GM10847 (cell line): ENCODE results near the gene PSORS1C2.

Experiments used
- POLR2A ChIP-seq: IDR thresholded peaks from 2 replicates; pipeline ENCODE4 v1.6.1; 2011; ENCODE audit not compliant: insufficient read length; ENCODE audit errors: extremely low read depth

PSORS1C2 gene

DNA sequence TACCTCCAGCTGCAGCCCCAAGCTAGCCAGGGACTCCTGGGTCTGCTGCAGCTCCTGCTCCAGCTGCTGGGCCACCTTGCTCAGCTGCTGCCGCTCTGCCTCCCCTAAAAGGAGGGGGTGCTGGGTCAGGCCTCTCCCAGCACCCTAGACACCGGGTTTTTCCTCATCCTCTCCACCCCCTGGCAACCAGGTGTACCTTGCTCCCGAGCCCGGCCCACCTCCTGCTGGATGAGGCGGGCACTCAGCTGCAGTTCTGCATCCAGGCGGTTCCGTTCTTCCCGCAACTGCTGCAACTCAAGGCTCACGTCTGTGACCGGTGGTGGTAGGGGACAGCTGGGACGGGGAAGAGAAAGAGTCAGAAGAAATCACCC, 6.1 kb upstream of the PSORS1C2 start:
- no peak for TF ChIP-seq POLR2A

GRCh38 chr6:31144296-31144969, 5.6 kb upstream of the PSORS1C2 start:
- TF ChIP-seq POLR2A, result no peak

- TF ChIP-seq POLR2A, result no peak
Measured at GRCh38 chr6:31143148-31143547, 4.3 kb upstream of the PSORS1C2 start.

GRCh38 chr6:31142361-31142761, 3.5 kb upstream of the PSORS1C2 start:
- TF ChIP-seq POLR2A, result no peak

DNA sequence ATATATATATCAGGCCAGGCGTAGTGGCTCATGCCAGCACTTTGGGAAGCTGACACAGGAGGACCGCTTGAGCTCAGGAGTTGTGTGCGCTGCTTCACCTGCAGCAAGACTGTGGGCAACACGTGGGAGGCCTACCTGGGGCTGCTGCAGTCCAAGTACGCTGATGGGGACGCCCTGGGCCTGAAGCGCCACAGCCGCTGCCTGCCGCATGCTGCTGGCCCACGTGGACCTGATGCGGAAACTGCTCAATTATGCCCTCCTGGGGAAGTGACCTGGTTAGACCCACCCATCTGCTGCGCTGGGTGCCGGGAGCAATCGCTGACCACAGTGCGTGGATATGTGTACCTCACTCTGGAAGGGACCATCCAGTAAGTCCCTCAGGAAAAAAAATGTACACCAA, 1.8 kb upstream of the PSORS1C2 start:
- TF ChIP-seq POLR2A, result no peak

DNA sequence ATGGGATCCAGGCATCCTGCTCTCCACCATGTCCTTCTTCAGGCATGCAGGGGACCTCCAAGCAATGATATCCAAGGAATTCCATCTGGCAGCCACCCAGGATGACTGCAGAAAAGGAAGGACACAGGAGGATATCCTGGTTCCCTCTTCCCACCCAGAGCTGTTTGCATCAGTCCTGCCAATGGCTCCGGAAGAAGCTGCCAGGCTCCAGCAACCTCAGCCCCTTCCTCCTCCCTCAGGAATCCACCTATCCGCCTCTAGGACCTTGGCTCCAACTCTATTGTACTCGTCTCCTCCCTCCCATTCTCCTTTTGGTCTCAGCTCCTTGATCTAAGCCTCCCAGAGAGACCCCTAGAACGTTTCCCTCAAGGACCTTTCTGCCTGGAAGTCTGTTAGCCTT, 733 bp upstream of the PSORS1C2 start:
- no peak for TF ChIP-seq POLR2A

GRCh38 chr6:31135710-31136109, 3.2 kb downstream of the PSORS1C2 start:
- TF ChIP-seq POLR2A, result no peak

GRCh38 chr6:31132806-31133205, 6.1 kb downstream of the PSORS1C2 start:
- TF ChIP-seq POLR2A, result no peak

DNA sequence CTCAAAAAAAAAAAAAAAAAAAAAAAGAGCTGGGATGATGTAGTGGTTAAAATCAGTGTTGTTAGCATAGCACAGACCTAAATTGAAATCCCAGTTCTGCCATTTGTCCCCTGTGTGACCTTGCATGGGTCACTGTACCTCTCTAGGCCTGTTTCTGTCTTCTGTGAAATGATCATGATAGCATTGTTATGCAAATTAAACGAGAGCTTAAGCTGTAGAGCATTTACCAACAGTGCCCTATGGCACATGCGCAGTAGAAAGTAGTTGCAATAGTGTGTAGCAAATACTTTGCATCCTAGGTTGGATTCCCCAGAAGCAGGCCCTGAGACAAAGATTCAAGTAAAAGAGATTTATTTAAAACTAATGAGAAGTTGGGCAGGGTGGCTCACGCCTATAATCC, 7.3 kb downstream of the PSORS1C2 start:
- TF ChIP-seq POLR2A, result no peak

GRCh38 chr6:31130751-31131150, 8.1 kb downstream of the PSORS1C2 start:
- no peak for TF ChIP-seq POLR2A

- no peak for TF ChIP-seq POLR2A
Measured at GRCh38 chr6:31129130-31129529, 9.7 kb downstream of the PSORS1C2 start.

- TF ChIP-seq POLR2A, result no peak
Measured at GRCh38 chr6:31128093-31128676, 10.7 kb downstream of the PSORS1C2 start.

- no peak for TF ChIP-seq POLR2A
Measured at GRCh38 chr6:31126396-31127175, 12.3 kb downstream of the PSORS1C2 start.

DNA sequence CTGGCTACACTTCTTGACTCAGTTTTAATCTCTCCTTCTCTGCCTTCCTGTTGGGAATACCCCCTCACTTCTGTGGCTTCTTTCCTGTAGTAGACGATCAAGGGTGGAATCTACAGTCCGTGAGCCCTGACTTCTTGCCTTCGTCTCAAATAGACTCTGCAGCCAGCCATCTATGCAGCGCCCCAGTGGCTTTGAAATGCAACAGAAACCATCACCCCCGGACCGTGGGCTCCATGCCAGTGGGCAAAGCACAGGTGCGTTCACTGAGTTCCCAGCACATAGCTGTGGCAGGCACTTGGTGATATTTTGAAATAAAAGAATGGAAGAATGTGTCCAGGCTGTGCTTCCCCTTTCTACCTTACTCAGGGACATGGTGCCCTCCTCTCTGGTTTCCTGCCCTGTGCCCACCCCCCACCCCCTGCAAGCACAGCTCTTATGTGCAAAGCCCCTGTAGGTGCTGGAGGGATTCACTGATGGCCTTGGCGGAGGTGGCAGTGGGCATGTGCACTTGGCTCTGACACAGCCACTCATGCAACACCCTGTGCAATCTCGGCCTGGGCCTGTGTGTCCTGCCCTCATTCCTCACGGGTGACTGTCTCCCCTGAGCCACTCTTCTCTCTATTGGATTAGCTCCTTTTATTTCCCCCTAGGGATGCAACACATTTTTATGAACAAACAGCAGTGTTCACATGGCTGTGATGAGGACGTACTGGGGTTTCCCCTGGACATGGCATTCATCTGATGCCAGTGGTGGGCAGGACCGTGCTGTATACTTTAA, 13.1 kb downstream of the PSORS1C2 start:
- TF ChIP-seq POLR2A, result no peak

DNA sequence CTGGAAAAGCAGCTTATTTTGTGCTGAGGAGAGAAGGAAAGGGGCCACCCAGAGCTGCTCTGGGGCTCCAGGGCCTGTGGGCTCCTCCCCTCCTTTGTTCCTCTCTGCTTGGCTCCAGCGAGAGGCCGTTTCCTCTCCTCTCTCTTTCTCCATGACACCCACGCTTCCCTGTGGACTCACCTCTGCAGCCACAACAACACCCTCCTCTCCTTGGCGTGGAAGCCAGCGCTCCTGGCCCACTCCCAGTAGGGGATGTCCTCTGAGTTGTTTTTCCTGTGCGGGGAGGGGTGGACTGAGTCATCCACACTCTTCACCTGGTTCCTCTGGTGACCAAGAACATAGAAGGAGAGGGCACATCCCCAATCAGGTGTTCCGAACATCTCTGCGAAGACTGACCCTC, 13.7 kb downstream of the PSORS1C2 start:
- no peak for TF ChIP-seq POLR2A
